ENCODE measurements around the gene EMP2. TPM values are rescaled to one million over a fixed set of nuclear protein-coding genes. Genes with fewer than 3 reads are reported as not detected.
A peak's percentile ranks its signal among the peaks of the same experiment; 100 is the strongest.

EMP2 gene
- total RNA-seq, 1 experiment from 2014 or later, result 14.4 TPM

DNA sequence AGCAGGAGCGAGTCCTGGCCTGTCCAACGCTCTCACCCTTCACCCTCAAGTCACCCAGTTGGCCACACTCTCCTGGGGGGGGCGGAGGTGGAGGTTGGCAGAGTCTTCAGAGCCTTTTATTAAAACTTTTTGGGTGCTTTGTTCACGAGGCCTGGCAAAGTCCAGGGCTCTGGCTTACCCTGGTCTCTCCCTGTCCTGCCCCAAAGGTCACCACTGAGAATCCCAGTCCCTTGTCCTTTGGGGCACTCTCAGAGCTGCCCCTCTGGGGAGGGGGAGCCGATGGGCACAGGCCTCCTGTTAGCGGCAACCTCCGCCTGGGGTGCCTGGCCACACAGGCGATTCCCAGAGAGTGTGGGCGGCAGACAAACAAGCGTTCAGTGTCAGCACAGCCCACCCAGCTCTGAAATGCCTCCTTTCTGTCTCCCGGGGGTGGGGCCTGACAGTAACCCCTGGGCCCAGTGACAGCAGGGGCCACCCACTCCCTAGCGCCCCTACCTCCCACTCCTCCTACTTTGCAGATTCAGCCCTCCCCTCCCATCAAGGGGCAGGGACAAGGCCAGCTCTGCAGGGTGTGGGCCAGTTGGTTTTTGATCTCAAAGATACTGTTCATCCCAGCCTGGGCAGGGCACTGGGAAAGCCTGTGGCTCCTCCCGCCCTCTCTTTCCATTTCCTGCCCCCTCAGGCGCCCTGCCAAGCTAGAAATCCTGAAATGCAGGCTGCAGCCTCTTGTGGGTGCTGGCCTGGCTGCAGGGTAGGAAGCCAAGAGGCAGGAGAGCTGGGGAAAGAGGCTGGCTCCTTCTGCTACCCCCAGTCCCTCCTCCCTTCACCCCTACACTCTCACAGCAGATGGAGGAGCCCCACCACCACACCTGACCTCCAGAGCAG lies 36.6 kb upstream of the EMP2 start:
- H3K4me3 Mint-ChIP-seq, result peak overlapping the region in 1 of 2 experiments; percentile 45; a peak in 3 of 5 replicates
- no peak overlapping the region for H3K9ac ChIP-seq (ENCODE audit: extremely low read depth, insufficient read length, low read length)

More for the DNA sequence above, 36.6 kb upstream of the EMP2 start:
- H3K4me2 ChIP-seq (ENCODE audit: insufficient read depth, insufficient read length, low read length), result no peak overlapping the region
- H4K5ac ChIP-seq (ENCODE audit: insufficient read length, low read depth, low read length), result no peak overlapping the region
- Mint-ChIP-seq H3K4me1 (peaks cover 30 to 38% of the 10 kb centered on the region in 2 experiments), H3K9me3 (no peaks in the 10 kb centered on the region), H3K27ac (peak overlapping the region in 1 of 3 experiments; percentile 53; a peak in 3 of 7 replicates), H3K36me3 (ENCODE audit: insufficient read depth in 1 of 3, low read depth in 3 of 3) (no peaks in the 10 kb centered on the region), H3K27me3 (ENCODE audit: low read depth) (no peaks in the 10 kb centered on the region; the same call in 1 of the 2 replicates)
- H3K79me1 ChIP-seq (ENCODE audit: insufficient read depth, low read depth, low read length, poor library complexity, severe bottlenecking), result no peaks in the 10 kb centered on the region
- no peak overlapping the region for H3K4ac ChIP-seq (ENCODE audit: low read depth, low read length)
- peak; percentile 61 for DNase-seq
- no peak overlapping the region for H3K56ac ChIP-seq (ENCODE audit: insufficient read length, low read depth, low read length)
- no CpG with 5 or more reads among the region's 14 CpGs for WGBS (ENCODE audit: extremely low coverage, insufficient read length, low lambda C conversion rate)
- H2BK15ac ChIP-seq (ENCODE audit: low read depth, low read length), result no peak overlapping the region
- H2AFZ ChIP-seq (ENCODE audit: low read length), result no peak overlapping the region
- H3K4me1 ChIP-seq (ENCODE audit: insufficient read depth, low read length), result peaks cover 10% of the 10 kb centered on the region; the same call in 1 of the 2 replicates
- no peak overlapping the region for H3K23ac ChIP-seq (ENCODE audit: insufficient read length, low read depth, low read length)
- H3K27ac ChIP-seq (ENCODE audit: insufficient read length, low read depth, low read length), result no peak overlapping the region
- no peak overlapping the region; the same call in 1 of the 2 replicates for H3K14ac ChIP-seq (ENCODE audit: insufficient read depth, low read length)
- no peak overlapping the region for H2BK12ac ChIP-seq (ENCODE audit: insufficient read length, low read depth, low read length)
- no peaks in the 10 kb centered on the region for H4K20me1 ChIP-seq (ENCODE audit: control insufficient read depth, insufficient read depth, insufficient read length)
- no peaks in the 10 kb centered on the region for H3K9me3 ChIP-seq (ENCODE audit: control insufficient read depth, low read depth, low read length)
- H3K79me2 ChIP-seq (ENCODE audit: insufficient read depth, low read length), result no peaks in the 10 kb centered on the region
- H3K23me2 ChIP-seq (ENCODE audit: insufficient read length, low read depth, low read length, poor library complexity, severe bottlenecking), result peaks cover 4% of the 10 kb centered on the region
- no peak overlapping the region for H2BK120ac ChIP-seq (ENCODE audit: low read depth, low read length, poor library complexity, severe bottlenecking)
- no peak overlapping the region for H4K91ac ChIP-seq (ENCODE audit: insufficient read length, low read depth, low read length)
- no peak overlapping the region for H3T11ph ChIP-seq (ENCODE audit: low read length)
- no peak overlapping the region for H3K18ac ChIP-seq (ENCODE audit: insufficient read length, low read depth, low read length)
- TF ChIP-seq, protein P1, sequence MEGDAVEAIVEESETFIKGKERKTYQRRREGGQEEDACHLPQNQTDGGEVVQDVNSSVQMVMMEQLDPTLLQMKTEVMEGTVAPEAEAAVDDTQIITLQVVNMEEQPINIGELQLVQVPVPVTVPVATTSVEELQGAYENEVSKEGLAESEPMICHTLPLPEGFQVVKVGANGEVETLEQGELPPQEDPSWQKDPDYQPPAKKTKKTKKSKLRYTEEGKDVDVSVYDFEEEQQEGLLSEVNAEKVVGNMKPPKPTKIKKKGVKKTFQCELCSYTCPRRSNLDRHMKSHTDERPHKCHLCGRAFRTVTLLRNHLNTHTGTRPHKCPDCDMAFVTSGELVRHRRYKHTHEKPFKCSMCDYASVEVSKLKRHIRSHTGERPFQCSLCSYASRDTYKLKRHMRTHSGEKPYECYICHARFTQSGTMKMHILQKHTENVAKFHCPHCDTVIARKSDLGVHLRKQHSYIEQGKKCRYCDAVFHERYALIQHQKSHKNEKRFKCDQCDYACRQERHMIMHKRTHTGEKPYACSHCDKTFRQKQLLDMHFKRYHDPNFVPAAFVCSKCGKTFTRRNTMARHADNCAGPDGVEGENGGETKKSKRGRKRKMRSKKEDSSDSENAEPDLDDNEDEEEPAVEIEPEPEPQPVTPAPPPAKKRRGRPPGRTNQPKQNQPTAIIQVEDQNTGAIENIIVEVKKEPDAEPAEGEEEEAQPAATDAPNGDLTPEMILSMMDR (conservative IDR thresholded peaks at IDR 0.05), result no peak; the same call in 2 of the 3 replicates
- no peak overlapping the region for H2AK5ac ChIP-seq (ENCODE audit: insufficient read length, low read length)
- no peaks in the 10 kb centered on the region for H3K27me3 ChIP-seq (ENCODE audit: insufficient read depth, low read length)
- no peak overlapping the region for H2BK20ac ChIP-seq (ENCODE audit: low read depth, low read length, poor library complexity, severe bottlenecking)
- H4K8ac ChIP-seq (replicated peaks; ENCODE audit: insufficient read length, low read depth, low read length), result no peak overlapping the region
- no peak overlapping the region for H2BK5ac ChIP-seq (ENCODE audit: insufficient read length, low read length)

Measured in H9 (cell line).